GM19351 (cell line): Measurements from ENCODE around the gene CMTM6.
"Not testable (repeated sequence)": the region's sequence is repeated elsewhere in the genome, so short reads cannot be mapped to it uniquely, and the experiment has no call there.

Experiments
- ATAC-seq: cut with Tn5 transposase; IDR thresholded peaks from one replicate; pipeline ENCODE4 v1.9.1; 2021; ENCODE audit warnings: mild to moderate bottlenecking, moderate library complexity; ENCODE audit not compliant: unreplicated experiment

The CMTM6 gene

DNA sequence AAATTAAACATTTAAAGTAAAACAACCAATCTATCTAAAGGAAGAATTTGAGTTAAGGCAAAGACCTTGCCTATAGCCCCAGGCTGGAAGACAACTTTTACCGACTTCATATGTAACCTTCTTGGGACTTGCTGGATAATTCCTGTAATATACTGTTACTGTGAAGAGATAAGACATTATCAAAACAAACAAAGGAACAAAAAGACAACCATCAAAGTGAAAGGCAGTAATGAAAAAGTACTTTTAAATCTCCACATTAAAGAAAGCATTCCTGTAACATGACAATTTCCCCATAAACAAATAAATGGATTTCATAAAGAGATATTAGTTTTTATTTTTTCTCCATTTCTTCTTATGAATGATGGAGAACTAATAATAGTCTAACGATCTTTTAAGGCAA, 2.4 kb downstream of the CMTM6 start:
- no peak for ATAC-seq

DNA sequence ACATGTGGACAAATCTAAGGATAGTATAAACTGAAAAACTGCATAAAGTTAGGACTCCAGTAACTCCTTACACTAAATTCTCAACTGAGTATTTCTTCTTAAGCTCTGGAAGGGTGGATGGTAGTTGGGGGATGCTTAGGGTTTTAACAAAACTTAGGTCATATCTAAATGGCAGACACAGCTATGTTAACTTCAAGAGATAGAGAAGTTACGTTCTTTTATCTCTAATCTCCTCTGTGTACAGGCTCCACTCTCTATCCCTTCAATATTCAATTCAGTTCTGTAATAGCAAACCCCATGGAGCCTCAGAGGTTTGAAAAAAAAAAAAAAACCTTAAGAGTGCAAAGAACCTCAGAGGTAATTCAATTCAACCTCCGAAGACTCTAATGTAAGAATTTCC, 3.1 kb downstream of the CMTM6 start:
- no peak for ATAC-seq

DNA sequence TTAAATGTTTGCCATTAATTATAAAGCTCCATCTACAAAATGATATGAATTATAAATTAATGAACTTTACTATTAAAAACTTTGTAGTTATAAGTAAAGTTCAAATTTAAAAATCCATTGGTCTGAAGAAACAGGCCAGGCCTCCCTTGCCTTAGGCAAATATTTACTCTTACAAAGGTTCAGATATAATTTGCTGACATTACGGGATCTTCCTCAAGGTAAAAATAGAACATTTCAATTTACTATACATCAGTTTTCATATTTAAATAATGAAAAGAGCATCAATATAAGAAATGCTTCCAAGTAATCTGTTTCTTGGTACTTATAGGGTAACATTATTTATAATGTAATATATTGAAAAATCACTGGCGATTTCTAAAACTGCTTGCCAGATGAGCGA, 3.7 kb downstream of the CMTM6 start:
- no peak for ATAC-seq

DNA sequence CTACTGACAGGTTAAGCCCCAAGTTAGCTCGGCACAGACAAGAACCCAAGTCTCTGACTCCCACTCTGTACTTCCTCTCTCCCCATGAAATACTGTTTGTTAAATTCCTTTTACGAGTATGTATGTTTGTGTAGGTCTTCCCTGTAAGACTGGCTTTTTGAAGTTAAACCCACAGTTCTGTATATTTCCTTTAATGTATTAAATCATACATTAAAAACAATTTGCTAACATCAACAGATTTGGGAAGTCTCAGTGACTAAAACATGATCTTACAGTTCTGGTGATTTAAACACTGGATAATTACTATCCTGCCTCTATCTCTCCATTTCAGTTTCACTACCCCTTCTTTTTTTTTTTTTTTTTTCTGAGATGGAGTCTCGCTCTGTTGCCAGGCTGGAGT, 4.4 kb downstream of the CMTM6 start:
- ATAC-seq, result no peak

DNA sequence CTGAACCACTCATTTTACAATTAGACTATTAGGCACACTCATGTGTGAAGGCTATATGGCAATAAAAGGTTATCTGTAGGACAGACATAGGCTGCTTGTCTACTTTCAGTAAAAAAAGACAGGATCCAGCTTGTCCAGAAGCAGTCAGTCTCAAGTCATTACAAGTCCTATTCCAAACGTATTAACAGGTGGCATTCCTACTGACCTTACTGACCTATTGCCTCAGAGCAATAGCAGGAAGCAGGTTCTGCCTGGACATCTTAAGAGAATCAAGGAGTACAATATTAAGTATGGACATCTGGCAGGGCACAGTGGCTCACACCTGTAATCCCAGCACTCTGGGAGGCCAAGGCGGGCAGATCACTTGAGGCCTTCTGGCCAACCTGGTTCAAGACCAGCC, 7.0 kb downstream of the CMTM6 start:
- ATAC-seq, result no peak

DNA sequence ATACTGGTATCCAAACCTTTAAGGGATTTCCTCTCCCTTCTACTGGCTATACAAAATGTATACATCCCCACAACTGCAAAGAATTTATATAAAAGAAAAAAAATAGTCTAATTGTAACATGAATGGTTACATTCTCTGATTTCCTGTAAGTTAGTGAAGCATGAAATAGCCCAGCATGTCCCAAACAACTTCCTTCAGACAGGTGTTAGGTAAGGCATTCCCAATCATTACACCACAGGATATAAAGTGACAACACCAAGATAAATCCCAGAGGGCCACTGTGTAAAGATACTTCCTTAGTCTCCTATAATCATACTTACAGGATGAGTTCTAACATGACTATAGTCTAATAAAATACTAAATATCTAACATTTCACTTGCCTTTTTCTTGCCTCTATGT, 7.6 kb downstream of the CMTM6 start:
- ATAC-seq, result no peak

DNA sequence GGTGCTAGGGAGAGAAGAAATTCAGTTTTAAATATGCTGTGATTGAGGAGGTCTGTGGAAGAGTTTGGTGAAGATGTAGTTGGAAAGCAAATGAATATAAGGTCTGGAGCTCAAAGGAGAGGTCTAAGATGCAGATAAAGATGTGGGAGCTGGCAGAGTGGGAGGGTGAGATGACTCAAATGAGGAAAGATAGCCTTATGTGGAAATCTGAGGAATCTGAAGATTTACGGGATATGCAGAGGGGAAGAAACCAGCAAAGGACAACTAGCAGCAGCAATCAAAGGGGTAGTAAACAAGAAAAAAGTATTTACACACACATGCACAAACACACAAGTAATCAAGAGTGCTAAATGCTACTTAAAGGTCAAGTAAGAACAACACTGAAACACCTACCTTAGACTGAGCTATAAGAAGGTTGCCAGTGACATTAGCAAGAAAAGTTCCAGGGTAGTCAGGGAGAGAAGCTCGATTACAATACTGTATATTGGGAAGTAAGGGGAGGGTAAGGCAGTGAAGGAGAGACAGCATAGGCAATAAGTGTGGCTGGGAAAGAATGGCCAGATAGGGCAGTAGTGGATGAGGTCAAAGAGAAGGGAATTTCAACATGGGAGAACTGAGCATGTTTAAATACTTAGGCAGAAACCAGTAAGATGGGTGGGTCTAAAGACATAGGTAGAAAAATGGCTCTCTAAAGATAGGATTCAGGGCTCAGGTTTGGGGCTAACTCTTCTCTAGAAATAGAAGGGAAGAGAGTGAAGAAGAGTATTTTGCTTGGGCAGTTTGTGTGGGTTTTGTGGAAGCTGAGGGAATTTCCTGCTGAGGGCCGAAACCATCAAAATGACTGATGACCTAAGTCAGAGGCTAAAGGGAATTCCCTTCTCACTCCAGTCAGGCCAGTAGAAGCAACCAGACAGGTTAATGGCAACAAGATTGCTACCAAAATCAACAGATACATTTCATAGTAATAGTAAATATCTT, 8.9 kb downstream of the CMTM6 start:
- peak; percentile 70 for ATAC-seq

DNA sequence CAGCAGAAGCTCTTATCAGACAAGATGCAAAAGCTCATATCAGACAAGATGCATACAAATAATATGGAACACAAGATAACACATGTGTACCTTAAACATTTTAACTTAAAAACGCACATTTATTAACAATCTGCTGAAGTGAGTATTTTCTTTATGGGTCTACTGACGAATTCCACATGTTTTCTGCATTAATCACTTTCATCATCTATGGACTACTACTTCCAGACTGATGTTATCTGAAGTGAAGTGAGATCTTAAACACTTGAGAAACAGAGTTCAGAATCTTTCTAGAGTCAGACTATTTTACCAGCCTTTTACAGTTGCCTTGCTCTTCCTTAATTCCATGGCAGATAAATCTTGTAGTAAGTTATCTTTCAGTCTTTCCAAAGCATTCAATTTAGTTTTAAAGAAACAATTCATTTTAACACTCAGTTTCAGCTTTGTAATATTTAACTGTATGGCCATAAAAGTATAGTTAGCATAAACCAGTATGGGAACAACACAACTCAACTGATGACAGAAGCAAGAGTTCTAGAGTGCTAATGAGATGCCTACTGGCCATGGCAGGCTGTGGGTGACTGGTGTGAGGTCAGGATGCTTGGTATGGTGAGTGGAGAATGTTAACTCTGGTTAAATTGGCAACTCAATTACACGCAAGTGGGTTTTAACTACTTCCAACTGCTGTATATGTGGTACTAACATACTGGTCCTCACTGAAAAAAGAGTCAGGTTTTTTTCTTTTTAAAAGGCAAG, 9.8 kb downstream of the CMTM6 start:
- no peak for ATAC-seq

DNA sequence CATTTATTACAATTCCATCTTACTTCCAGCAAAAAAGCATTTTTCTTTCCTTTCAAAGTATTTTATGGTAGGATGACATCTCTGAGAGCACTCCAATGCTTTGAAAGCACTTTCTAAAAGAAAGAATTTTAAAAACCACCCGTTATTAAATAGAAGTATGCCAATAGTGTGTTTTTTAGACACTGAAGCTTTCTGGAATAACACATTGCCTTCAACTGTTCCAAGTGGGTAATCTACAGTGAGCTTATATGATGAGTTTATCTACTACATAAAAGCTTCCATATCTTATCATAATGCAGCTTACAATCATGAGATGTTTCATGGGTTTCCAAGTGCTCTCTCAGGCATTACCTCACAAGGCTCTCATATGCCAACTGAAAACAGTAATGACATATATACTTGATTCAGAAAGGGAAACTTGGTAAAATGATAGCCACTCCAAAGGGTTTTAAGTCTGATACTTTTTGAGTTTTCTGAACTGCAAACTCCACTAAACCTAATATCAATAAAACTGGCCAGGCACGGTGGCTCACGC, 14.1 kb downstream of the CMTM6 start:
- ATAC-seq, result no peak

DNA sequence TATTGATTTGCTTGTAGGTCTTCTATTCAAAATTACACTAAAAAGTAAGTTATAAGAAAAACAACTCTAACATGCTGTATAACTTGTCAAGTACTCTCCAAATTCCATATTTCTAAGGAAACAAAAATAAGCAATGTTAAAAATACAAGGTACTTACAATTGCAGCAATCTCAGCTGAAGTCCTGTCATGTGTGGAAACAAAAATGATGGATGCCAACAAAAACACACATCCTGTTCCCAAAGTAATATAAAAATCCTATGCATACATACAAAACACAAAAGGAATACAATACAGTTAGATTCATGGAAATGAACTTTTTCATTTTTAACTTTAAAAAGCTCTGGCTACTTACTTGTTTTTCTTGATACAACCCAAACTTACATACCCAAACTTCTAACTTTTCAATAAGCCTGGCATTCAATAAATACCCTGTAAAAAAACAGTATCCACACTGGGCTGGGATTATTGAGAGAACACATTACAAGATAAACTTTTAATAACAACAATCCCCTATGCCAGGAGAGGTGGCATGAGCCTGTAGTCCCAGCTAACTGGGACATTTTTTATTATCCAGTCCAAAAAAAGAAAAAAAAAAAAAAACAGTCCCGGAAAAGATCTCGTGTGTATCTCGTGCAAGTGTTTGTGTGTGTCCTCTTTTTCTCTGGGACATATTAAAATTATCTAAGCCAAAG, 14.7 kb downstream of the CMTM6 start:
- no peak for ATAC-seq

DNA sequence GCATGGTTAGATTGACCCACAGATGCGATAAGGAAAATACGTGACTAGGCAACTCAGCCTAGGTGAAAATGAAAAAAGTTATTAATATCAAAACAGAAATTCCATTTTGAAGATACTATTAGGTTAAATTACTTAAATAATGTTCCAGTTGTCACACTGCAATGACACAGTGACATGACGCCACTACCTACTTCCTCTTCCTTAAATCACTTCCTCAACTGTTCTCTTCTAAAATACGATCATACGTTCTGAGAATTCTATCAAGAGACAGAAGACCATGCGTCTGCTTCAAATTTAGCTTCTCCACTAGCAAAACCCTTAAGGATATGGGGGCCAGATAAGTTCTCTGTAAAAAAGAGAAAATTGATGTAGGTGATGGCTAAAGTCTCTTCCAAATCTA, 18.2 kb downstream of the CMTM6 start:
- ATAC-seq, result peak; percentile 62

DNA sequence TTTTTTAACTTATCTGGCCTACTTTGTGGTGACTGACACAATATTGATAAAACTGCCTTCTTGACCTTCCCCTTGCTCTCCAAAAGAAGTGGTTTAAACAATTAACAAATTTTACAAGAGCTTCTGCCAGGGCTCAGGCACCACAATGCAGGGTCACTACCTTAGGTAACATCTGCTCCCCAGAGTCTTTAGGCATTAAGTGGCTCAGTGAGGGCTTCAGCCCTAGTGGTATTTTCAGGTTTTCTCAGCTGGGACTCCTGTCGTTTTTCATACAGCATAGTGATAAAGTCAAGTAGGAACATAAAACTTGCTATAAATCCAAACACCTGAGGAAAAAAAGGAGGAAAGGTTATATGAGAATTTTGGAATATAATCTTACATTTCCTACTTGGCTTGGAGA, 18.9 kb downstream of the CMTM6 start:
- ATAC-seq, result no peak

DNA sequence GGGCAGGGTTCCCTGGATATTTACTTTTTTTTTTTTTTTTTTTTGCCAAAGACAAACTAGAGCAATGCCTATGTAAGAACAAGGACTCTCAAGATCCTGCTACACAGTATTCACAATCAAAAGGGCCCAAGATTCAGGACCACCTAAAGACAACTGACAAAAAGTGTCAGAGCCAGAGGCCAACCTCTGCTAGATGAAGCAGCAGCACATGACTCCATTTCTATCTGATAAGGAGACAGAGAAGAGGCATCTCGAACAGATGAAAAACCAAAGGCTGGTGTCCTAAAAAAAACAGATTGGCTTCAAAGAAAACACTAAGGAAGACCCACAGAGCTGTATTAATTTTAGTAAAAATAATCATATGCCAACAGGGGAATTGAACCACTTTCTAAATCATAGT, 20.0 kb downstream of the CMTM6 start:
- ATAC-seq, result no peak

DNA sequence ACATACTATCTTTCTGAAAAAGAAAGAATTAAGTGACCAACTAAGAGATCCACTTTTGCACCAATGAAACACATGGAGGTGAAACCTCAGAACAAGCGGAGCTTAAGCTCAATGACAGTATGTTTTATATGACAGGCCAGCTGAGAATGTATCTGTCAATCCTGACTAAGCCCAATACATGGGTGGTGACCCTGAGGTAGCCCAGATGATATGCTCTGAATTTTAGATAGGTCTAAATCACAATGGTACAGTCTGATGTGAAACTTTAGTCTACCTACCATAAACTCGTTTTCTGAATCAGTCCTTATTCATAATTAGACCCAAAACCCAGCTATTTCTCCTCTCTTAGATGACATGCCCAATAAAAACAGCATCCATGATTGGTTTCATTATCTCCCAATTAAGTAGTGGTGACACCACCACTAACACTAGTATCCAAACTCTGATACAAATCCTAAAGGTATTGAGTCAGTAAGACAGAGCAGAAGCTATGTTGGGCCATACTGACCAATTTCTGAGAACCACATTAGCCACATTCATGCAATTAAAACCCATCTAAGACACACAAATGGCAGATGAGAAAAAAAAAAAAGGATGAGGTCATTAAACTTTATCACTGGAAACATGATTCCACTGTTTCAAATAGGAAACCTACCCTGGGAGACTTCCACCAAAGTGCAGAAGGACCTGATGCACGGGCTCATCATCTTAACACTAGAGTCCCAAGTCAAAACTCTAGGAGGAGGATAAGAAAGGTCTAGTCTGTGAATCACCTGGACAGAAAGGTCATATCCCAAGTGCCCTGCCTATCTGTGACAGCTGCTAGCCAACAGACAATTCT, 20.6 kb downstream of the CMTM6 start:
- no peak for ATAC-seq

DNA sequence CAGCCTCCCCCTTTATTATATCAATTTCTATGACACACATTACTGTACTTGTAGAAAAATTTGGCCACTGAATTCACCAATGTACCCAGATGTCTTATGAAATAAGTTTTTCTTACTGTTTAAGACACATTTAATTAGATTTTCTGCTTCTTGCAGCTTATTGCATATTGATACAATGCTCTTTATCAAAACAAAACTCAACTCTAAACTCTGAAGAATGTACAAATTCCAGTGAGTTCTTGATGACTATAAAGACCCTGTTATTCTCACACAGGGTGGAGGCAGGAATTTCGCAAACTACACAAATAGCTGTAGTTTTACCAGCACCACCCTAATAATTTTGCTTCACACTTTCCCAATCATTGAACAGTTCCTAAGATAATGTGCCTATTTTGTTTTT, 22.0 kb downstream of the CMTM6 start:
- no peak for ATAC-seq

DNA sequence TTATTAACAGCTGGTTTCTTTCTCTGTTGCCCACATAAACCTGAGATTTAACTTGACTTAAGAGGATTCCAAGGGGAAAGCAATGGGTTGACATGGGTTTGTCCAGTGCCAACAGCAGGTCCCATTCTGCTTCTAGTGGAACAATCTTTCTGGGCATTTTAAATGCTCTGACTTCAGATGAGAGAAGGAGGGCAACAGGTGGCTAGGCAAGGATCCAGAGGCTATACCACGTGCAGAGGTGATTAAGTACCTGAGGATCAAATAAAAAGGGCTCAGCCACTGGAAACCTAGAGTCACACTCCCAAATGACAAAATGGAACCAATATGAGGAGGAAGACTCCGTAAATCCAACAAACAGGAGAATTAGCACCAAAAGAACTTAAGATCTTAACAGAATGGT, 28.5 kb downstream of the CMTM6 start:
- no peak for ATAC-seq

DNA sequence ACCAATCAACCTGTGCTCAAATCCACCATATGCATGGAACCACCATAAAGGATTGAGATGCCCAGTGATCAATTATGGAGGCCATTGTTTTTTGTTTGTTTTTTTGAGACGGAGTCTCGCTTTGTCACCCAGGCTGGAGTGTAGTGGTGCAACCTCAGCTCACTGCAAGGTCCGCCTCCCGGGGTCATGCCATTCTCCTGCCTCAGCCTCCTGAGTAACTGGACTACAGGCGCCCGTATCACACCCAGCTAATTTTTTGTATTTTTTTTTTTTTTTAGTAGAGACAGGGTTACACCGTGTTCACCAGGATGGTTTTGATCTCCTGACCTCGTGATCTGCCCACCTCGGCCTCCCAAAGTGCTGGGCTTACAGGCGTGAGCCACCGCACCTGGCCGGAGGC, 30.5 kb downstream of the CMTM6 start:
- not testable (repeated sequence) for ATAC-seq

DNA sequence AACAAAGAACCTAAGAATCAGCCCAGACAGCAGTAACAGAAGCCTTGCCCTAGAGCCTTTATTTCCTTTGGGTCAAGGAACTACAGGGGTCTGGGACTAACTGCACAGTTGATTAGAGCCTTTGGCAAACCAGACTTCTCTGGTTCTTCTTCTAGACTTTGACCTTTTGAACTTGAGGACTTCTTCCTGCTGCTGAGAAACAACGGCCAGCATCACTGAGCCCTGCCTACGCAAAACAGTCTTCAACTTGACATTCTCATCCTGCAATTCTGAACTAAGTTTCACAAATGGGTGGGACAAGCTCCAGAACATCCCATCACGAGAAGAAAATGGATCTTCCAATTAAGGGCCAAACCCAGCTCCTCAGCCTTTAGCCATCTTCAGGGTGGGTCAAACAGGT, 31.4 kb downstream of the CMTM6 start:
- no peak for ATAC-seq

DNA sequence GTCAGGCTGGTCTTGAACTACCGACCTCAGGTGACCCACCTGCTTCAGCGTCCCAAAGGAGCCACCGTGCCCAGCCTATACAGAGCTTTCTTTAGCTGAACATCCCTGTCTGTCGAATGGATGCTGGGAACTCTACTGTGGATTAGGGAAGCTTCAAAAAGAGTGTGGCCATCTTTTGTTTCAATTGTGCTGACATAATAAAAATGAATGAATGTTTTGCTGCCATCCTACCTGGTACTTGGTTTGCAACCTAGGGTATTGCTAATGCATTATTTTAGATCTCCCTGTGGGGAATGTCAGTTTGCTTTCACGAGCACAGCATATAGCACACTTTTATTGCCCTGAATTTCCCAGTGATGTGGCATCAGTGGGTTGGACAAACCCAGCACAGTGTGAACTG, 32.3 kb downstream of the CMTM6 start:
- no peak for ATAC-seq

DNA sequence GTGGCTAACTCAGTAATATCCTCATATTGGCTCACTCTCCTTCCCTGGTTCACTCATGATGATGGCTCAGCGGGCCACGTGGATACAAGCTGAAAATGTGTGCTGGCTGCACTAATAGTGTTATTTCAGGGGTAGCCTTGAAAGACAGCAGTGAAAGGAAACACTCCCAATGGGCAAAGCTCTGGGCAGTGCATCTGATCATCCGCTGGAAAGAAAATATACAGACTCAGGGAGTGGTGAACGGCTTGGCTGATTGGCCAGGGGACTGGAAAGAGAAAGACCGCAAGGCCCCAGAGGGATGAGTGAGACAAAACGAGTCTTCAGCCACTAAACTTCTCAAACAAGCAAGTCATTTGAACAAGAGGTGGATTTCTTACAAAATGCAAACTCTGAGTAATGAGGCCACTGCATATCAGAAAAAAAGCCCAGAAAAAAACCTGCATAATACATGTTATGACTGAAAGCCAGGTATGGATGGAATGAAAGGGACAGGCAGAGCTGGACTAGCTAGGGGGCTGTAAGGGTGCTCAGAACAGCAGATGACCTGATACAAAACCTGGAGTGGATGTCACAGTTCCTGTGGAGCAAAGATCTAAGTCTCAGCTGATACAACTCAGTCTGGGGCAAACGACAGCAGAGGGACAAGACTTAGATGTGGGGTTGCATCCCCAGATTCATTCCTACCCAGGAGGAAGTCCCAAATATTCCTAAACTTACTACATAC, 33.3 kb downstream of the CMTM6 start:
- peak; percentile 31 for ATAC-seq
